ENCODE data around the gene DTX4. TPM values are rescaled to one million over a fixed set of nuclear protein-coding genes. Genes with fewer than 3 reads are reported as not detected.
"Not testable (repeated sequence)": the region's sequence is repeated elsewhere in the genome, so short reads cannot be mapped to it uniquely, and the experiment has no call there.

Gene DTX4
- total RNA-seq (1 to 10 TPM in 1 of 2 experiments, under 1 TPM in 1; 0.93 to 1.0 TPM), total RNA-seq (0.06 to 8.7 (median 2.5) reads per million in 172 experiments)
- 1.2 TPM for polyA plus RNA-seq (2013, experiment 1 of 2)
- polyA plus RNA-seq (2013, experiment 2 of 2), result 1.3 TPM

GRCh38 chr11:59171508-59172322 lies at the start of gene DTX4:
TSS of gene DTX4 (plus strand) at chr11:59172132. CDS start at chr11:59172596, 464 bp downstream.
- Mint-ChIP-seq H3K4me1 (ENCODE audit: low read depth) (peaks cover 13% of the 10 kb centered on the region), H3K36me3 (ENCODE audit: low read depth) (peaks cover 5% of the 10 kb centered on the region)

GRCh38 chr11:59135648-59136461 lies 36.1 kb upstream of the DTX4 start:
- no peaks in the 10 kb centered on the region for H3K9me3 Mint-ChIP-seq
- CTCF ChIA-PET, result interaction anchor here (0.7 to 2.0 kb wide), 35 partner anchors 8 to 1469 kb away, joined by 3 to 36 read pairs (median 4); partner anchors contain the start of genes DTX4 and FAM111B
- peaks cover 8% of the 10 kb centered on the region for H3K4me1 Mint-ChIP-seq (ENCODE audit: low read depth)
- H3K27me3 Mint-ChIP-seq, result no peaks in the 10 kb centered on the region
- POLR2A ChIA-PET, result interaction anchor here (0.7 to 1.4 kb wide), 5 partner anchors 23 to 77 kb away, joined by 3 to 6 read pairs (median 5); partner anchors contain the start of gene DTX4
- no peak overlapping the region for H3K27ac Mint-ChIP-seq
- Histone ChIP-seq H3K27me3 (ENCODE audit: control insufficient read depth in 1 of 2, insufficient read depth in 2 of 2, low read length in 2 of 2) (no peaks in the 10 kb centered on the region), H3K4me3 (ENCODE audit: low read length) (no peak overlapping the region), H3K27ac (ENCODE audit: low read depth in 1 of 2, low read length in 2 of 2) (no peak overlapping the region), H3K4me1 (ENCODE audit: insufficient read depth, low read length) (peaks cover 7% of the 10 kb centered on the region), H3K9me3 (ENCODE audit: control insufficient read depth in 1 of 2, insufficient read depth in 1 of 2, low read length in 2 of 2) (peaks cover 0 to 9% of the 10 kb centered on the region in 2 experiments), H3K36me3 (ENCODE audit: insufficient read depth, low read length) (peaks cover 52% of the 10 kb centered on the region)
- H3K36me3 Mint-ChIP-seq (ENCODE audit: low read depth), result peaks cover 64% of the 10 kb centered on the region
- H3K4me3 Mint-ChIP-seq, result peak overlapping the region; percentile 75
- DNase-seq (peak; percentile 80 to 92 (median 87)), ATAC-seq (ENCODE audit: poor library complexity) (peak; percentile 100)
- intact Hi-C loops (cut with DNase I, micrococcal nuclease), result loop anchor here (1.0 to 5.0 kb wide), 6 partner anchors 39 to 1569 kb away; partner anchors contain the start of gene UBE2L6 (in 1 of the 2)
- peak; percentile 98 for TF ChIP-seq CTCF (IDR thresholded peaks at IDR 0.05)

More at GRCh38 chr11:59171508-59172322, at the start of gene DTX4:
- peaks cover 18% of the 10 kb centered on the region for H3K4me1 ChIP-seq (ENCODE audit: insufficient read depth, low read length)
- intact Hi-C loops (cut with DNase I, micrococcal nuclease), result loop anchor here (1.0 to 10.0 kb wide), 8 partner anchors 15 to 503 kb away; no protein-coding TSS in a partner anchor
- H3K27ac ChIP-seq (ENCODE audit: low read depth in 1 of 2, low read length in 2 of 2), result no peak within 1 kb of the TSS
- Mint-ChIP-seq H3K27ac (peak within 1 kb of the TSS; percentile 31), H3K9me3 (no peaks in the 10 kb centered on the region), H3K27me3 (peaks cover 8% of the 10 kb centered on the region), H3K4me3 (peak within 1 kb of the TSS; percentile 89)
- no peaks in the 10 kb centered on the region for H3K27me3 ChIP-seq (ENCODE audit: control insufficient read depth in 1 of 2, insufficient read depth in 2 of 2, low read length in 2 of 2)
- H3K36me3 ChIP-seq (ENCODE audit: insufficient read depth, low read length), result no peaks in the 10 kb centered on the region
- H3K9me3 ChIP-seq (ENCODE audit: control insufficient read depth in 1 of 2, insufficient read depth in 1 of 2, low read length in 2 of 2), result no peaks in the 10 kb centered on the region
- ChIA-PET POLR2A (interaction anchor here (0.6 to 2.4 kb wide), 10 partner anchors 10 to 1836 kb away, joined by 3 to 16 read pairs (median 4); partner anchors contain the start of genes FAM111A and SSRP1), CTCF (interaction anchor here (0.6 to 3.7 kb wide), 30 partner anchors 8 to 1387 kb away, joined by 3 to 51 read pairs (median 4); partner anchors contain the start of genes FAM111A, FAM111B and OSBP)
- ATAC-seq (ENCODE audit: poor library complexity), result peak; percentile 87
- TF ChIP-seq CTCF (IDR thresholded peaks at IDR 0.05), result peak; percentile 87
- peak; percentile 78 to 94 (median 86) for DNase-seq
- peak within 1 kb of the TSS; percentile 73 for H3K4me3 ChIP-seq (ENCODE audit: low read length)

GRCh38 chr11:59136551-59136950 lies 35.4 kb upstream of the DTX4 start:
- not testable (repeated sequence) for DNase-seq
- POLR2A ChIA-PET, result interaction anchor here (1.4 kb wide), 1 partner anchor 22 kb away, joined by 6 read pairs; no protein-coding TSS in a partner anchor

More at GRCh38 chr11:59136551-59136950, 35.4 kb upstream of the DTX4 start:
- not testable (repeated sequence) for H3K27ac ChIP-seq (ENCODE audit: low read depth in 1 of 2, low read length in 2 of 2); H3K27me3 ChIP-seq (ENCODE audit: control insufficient read depth in 1 of 2, insufficient read depth in 2 of 2, low read length in 2 of 2); H3K4me1 ChIP-seq (ENCODE audit: insufficient read depth, low read length); H3K4me3 ChIP-seq (ENCODE audit: low read length); ATAC-seq (ENCODE audit: poor library complexity); H3K9me3 ChIP-seq (ENCODE audit: control insufficient read depth in 1 of 2, insufficient read depth in 1 of 2, low read length in 2 of 2); H3K27me3 Mint-ChIP-seq; H3K27ac Mint-ChIP-seq; H3K9me3 Mint-ChIP-seq; H3K4me3 Mint-ChIP-seq
- H3K36me3 ChIP-seq (ENCODE audit: insufficient read depth, low read length), result peaks cover 48% of the 10 kb centered on the region
- intact Hi-C loops (cut with DNase I, micrococcal nuclease), result loop anchor here (1.0 to 5.0 kb wide), 6 partner anchors 39 to 1569 kb away; partner anchors contain the start of gene UBE2L6 (in 1 of the 2)
- Mint-ChIP-seq H3K4me1 (ENCODE audit: low read depth) (peaks cover 15% of the 10 kb centered on the region), H3K36me3 (ENCODE audit: low read depth) (peaks cover 57% of the 10 kb centered on the region)
- CTCF ChIA-PET, result interaction anchor here (1.1 to 2.0 kb wide), 22 partner anchors 9 to 484 kb away, joined by 3 to 36 read pairs (median 6); partner anchors contain the start of genes DTX4 and FAM111B
